H4 (cell line): ENCODE measurements around the gene MSI2. TPM values are rescaled to one million over a fixed set of nuclear protein-coding genes. Genes with fewer than 3 reads are reported as not detected.

Experiments used
- DNase-seq: peaks from one replicate; pipeline ENCODE4 v3.0.0-alpha.2; 2015; ENCODE audit warnings: low spot score
- total RNA-seq: library from RNA; depleted of rRNA; stranded (reverse); fragments of >200 nt; shearing (Covaris generic); gene quantifications from 2 replicates; pipeline ENCODE4 v1.2.3, GENCODE V29; 2014

MSI2 gene
- total RNA-seq, 1 experiment from 2014 or later = 27.7 TPM

DNA sequence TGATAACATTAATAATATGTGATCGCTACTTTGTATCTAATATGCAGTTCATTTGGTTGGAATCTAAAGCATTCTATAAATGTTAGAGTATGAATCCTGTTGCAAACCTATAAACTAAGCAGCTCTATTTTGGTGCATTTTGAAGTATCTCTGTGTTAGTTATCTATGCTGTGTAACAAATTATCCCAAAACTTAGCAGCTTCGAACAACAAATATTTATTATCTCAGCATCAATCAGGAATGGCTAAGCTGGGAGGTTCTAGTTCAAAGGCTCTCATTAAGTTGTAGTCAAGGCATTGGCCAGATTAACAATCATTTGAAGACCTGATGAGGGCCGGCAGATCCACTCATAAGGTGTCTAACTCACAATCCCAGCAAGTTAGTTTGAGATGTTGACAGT lies 10.1 kb upstream of the MSI2 start:
- no peak for DNase-seq

DNA sequence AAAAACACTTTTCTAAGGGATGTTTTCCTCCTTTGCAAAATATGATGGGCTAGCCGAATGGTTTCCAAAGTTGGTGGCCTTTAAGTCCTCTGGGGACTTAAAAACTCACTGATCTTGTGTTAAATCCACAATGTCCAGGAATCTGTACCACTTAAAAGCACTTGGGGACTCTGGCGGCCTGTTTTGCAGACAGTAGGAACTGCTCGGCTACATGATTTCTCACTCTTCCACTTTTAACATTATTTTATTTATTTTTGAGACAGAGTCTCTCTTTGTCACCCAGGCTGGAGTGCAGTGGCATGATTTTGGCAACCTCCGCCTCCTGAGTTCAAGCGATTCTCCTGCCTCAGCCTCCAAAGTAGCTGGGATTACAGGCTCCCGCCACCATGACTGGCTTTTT lies 9.1 kb upstream of the MSI2 start:
- DNase-seq = no peak

DNA sequence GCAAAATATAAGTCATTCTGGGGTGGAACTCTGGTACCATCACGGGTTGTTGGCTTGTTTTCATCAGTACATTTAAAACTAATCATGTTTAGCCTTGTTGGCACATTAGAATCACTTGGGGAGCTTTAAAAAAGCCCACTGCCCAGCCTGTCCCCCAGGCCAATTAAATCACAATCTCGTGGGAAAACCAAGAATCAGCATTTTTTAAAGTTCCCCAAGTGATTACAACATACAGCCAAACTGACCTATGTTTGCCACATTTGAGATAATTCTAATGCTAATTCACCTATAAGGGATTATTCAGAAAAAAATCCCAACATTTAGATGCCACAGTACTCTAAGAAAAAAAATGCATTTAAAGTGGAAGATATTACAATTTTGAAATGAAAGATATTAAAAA lies 8.4 kb upstream of the MSI2 start:
- DNase-seq = no peak

DNA sequence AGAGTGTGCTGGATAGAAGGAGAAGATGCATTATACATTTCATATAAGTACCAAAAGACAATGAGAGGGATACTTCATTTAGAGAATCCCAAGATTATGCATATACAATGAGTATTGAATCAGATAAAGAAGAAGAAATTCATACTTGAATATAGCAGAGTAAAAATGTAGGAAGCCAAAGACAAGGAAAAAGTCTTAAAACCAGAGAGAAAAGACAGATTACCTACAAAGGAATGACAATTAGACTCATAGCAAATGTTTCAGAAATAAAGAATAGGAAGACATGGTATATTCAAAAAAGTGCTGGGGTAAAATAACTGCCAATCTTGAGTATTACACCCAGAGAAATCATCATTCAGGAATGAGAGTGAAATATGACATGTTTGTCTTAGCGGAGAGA lies 6.8 kb upstream of the MSI2 start:
- no peak for DNase-seq

DNA sequence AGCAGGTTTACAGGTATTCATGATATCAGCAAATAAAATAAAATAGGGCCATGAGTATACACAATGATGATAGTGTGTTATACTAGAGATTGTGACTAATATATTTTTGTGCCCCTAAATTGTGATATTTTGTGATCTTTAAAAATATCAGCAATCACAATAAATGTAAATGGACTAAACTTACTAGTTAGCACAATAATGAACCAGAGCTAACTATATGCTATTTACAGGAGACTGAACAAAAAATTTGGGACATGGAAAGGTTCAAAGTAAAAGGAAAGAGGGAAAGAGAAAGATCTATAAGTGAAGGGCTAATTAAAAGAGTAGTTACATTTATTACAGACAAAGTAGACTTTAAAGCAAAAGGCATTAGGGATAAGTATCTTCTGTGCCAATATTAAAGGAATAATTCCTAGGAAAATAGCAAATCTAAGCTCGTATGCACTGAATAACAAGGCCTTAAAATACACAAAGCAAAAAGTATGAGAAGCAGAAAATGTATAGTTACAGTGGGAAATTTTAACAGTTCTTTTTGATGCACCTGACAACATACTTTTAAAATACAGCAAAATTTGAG lies 5.0 kb upstream of the MSI2 start:
- no peak for DNase-seq

DNA sequence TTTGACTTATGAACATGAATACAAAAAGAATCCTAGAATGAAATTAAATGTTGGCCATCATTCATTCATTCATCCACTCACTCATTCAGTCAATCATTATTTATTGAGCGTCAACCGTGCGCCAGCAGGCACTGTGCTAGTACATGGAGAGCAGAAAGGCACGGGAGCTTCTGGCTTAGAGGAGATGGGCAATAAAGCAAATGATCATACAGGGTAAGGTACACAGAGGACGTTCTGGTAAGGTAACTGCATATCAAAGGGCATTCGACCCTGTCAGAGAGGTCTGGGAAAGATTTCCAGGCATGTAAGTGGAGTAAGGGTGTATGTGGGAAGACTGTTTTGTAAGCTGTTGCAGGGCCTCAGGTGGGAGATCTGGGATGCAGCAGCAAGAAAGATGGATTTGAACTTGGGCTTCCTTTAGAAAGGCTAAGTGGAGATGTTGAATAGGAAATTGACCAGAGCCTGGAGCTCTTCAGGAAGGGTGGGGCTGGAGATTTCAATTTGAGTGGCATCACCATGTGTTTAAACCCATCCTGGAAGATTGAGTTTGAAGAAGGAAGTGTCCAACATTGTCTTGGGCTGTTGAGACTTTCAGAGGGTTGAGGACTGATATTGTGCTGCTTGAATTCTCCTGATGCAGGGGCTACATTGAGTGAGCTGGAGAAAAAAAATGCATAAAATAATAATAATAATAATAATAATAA lies 2.8 kb upstream of the MSI2 start:
- no peak for DNase-seq

DNA sequence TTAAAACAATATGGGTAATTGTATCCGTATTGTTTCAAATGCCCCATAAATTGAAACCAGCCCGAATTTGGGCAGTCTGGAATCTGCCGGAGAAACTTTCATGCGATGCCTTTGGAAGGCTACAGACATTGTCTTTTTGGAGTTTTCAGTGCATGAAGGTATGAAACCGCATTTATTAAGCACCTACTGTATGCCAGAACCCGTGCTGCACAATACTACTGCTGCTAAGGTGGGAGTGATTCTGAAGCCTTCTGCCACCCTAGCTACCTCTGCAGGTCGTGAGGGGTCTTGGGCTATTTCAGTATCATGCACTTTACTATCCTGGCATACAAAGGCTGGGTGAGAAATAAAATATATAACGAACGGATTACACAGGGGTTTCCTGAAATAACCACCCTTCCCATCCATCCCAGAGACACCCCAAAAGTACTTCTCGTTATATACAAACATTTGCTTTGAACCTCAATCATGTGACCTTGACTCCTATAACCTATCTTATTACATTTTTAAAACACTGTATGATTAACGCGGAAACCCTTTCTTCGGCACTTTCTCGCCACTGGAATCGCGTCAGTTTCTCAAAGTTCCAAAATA lies 1.0 kb upstream of the MSI2 start:
- DNase-seq = no peak

DNA sequence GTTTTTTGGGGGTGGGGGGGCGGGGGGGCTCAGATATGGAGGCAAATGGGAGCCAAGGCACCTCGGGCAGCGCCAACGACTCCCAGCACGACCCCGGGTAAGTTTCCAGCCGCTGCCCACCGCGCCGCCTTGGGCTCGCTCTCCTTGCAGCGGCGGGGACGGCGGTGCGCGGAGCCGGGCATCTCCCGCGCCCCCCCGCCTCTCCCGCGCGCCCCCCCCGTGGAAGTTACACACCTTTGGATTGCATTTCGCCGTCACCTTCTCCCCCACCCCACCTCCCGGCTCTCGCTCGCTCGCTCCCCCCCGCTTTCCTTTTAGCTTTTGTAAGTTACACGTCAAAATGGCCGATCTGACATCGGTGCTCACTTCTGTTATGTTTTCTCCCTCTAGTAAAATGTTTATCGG lies 387 bp downstream of the MSI2 start:
- no peak for DNase-seq

DNA sequence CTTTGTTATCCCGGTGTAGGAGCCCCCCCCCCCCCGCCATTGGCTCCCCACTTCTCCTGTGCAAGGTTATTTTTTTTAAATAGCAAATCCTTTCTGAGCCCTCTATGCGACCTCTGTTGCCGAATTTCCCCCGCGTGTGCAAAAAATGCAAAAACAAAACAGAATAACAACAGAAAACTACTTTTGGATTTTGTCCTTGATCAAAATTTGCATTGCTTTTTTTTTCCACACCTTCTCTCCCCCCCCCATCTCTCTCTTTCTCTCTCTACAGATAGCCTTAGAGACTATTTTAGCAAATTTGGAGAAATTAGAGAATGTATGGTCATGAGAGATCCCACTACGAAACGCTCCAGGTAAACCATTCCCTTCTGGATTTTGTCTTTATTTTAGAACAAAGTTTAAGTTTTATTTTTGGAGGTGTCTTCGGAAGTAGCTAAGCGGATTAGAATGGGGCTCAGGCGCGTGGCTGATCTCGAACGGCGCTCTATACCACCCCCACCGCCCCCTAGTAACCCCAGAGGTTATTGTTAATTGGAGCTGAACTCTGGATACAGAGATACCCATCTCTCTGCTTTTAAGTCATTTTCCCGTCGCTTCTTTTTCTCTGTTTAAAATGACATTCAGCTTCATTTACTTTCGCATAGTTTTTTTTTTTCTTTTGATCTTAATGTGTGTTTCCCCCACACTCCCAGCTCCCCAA lies 1.0 kb downstream of the MSI2 start:
- DNase-seq = no peak

DNA sequence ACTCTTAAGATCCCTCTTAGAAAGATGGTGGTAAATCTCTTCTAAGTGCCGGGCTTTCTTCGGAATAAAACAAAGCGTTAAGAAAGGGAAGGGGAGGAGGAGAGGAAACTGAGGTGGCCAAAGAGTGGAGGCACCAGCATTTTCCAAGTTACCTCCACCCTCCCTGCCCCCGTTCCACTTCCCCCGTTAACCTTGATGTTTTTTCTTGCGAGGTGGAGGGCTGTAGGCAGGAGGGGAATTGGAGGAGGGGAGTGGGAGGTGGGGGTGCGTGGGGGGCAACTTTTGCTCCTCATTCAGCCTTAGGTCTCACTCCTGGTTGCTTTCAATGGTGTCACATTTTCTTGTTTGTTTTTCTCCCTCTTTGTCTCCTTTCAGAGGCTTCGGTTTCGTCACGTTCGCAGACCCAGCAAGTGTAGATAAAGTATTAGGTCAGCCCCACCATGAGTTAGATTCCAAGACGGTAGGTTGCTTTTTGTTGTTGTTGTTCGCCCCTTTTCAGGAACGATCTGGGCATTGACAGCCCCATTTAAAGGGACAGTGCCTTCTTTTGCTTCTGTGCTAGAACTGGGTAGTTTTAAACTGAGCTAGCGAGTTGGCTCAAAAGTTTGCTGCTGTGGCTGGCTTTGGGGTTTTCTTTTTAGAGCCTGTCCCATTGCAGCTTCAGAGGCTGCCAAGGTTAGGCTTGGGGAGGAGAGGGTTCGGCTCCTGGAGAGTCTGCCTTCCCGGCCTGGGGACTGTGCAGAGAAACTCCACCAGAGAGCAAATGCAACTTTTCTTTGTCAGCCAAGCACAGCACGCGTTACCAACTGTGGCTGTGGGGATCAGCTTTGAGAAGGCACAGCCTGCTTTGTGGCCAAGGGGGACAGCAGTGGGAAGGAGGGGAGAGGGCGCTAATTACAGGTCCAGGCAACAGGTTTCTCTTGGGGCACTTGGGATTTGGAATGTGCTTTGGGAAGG lies 1.9 kb downstream of the MSI2 start:
- DNase-seq = no peak

DNA sequence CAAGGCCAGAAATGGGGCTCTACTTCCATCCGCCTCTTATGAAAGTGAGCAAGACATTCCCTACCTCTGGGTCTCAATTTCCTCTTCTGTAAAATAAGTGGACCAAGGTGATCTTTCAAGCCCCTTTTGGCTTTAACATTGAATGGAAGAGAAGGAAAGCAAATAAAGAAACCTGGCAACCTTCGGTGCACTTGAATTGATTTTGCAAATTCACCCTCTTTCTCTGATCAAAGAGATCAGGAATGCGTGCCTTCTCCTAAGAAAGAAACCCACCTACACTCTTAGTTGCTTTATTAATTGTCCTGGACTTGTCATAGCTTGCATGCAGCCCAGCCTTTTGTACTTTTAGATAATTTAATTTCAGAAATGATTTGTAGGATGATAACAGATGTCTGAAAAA lies 3.0 kb downstream of the MSI2 start:
- no peak for DNase-seq

DNA sequence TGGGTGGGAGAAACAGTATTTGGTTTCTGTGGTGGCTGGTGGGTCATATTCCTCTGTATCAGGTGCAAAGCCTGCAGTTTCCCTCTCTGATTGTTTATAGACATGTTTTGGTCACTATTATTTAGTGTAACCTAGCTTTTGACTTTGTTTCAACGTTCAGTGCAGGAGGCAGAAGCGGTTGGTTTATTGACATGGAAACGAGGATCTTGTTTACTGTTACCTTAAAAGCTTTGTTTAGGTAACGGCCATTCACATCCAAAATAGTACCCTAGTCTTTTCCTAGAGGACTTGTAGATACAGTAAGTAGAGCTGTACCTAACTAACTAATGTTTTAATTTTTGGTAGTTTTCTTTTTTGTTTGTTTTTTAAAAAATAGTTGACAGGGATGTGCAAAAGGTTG lies 3.5 kb downstream of the MSI2 start:
- DNase-seq = no peak

DNA sequence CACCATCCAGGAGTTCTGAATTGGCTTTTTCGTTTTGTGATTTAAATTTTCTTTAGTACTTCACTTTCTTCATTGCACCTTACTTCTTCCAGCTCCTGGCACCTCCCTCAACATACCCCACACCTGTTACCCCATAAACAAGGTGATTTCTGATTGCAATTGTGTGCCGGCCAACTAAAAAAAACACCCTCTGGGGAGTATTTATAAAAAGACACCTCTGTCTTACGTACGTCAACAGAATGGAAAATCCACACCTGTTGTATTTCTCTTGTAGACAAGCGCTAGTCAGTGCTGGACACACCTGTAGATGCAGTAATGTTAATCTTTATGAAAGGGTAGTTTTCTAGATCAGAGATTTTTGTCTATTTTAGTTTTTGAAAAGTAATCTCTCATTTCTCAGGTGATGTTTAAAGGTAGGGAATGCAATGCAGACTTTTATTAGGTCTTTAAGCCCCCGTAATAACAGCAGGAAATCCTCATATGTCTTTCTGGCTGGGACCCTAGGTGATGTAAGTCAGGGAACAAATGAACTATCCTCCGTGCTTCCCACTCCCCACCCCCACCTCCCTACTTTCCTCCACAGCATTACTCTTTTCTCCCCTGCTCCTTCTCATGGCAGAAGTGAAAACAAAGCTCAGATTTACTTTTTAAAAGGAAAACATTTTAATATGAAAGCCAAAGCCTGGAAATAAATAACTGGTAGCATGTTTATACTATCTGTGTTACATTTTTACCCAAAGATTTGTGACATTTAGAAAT lies 4.2 kb downstream of the MSI2 start:
- no peak for DNase-seq

DNA sequence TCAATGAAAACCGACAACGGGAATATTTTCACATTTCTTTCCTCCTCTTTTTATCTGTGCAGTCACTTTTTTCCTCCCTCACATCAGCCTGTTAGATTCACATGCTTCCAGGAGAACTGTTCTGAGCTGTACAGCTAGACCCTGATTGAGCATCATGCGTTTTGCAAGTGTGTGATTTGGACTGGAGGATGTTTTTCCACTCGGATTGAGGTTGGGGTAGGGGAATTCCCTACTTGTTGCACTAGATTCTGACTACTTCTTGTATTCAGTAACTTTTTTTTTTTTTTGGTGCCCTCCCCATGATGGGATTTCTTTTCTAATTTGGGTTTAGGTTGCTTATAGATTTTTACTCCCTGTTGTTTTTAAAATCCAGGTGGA lies 4.8 kb downstream of the MSI2 start:
- no peak for DNase-seq

DNA sequence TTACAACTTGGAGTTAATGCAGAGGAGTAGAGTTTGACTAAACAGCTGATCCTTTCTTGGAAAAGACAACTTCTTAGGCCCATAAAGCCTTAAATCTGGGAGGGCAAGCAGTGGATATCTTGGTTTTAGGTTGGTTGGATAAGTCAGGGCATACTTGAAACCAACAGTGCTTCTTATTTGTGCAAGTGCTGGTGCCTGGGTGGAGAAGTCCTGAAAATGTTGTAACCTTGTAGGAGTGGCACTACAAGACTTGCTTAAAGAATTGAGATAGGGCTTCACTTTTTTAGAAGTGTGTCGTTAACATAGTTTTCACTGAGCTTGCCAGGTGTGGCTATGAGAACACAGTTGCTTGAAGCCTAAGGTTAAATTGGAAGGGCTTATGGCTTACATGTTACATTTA lies 6.2 kb downstream of the MSI2 start:
- DNase-seq = no peak

DNA sequence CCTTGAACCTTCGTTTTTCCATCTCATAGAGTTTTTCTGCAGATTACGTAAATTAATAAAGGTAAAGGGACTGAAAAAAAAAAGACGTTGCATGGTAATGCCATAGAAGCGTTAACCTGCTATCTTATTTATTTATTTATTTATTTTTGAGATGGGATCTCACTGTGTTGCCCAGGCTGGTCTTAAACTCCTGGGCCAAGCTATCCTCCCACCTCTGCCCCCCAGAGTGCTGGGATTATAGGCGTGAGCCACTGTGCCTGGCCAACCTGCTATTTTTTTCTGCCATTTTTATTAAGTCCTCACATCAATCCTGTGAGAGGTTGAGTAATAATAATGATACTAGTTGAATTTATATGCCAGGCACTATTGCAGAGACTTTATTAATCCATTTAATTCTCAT lies 7.9 kb downstream of the MSI2 start:
- no peak for DNase-seq

DNA sequence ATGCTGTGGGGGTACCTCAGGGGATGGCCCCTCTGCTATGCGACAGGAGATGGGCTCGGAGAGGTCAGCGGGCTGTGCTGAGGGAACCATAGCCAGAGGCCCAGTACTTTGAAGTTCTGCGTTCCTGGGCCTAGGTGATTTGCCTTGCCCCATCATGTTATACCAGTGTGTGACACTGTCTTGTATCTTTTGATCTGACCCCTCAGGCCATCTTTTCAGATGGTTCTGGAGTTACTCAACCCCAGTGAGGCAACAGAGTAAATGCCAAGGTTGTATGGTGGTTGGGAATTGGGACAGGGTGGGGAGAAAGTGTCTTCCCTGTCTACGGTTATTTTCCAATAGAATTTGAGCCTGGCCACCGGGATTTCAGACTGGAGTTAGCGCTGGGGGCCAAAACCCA lies 8.5 kb downstream of the MSI2 start:
- DNase-seq = no peak

DNA sequence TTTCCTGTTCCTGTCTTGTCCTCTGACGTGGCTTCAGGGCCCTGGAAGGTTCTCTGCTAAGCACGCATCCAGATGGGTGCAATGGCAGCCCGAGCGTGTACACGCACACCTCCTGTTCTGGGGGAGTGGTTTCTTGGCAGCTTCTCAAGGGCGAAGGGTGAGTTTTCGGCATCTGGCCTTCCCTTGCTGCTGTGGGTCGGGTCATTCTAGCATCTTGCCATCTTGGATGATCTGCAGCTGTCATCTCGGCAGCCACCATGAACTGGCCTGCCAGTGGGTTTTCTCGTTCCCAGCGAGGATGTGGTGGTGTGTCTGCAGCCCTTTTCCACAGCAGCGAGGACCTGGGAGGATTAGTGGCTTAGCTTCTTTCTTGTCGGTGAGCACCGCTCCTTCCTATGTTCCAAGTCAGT lies 10.6 kb downstream of the MSI2 start:
- no peak for DNase-seq

DNA sequence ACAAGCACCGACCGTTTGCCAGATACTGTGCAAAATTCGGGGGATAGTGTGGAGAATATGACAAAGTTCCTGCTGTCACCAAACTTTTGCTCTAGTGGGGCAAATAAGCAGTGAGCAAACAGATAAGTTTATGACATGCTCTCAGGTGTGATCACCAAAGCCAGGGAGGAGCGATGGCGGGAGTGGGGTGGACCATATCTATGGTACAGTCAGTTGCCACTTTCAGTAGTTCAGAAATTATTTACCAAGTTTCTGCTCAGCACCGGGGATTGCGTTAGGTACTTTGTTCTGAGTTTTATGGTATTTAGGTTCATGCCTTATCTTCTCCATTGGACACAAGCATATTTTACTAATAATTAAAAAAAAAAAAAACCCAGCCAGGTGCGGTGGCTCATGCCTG lies 11.9 kb downstream of the MSI2 start:
- DNase-seq = no peak

DNA sequence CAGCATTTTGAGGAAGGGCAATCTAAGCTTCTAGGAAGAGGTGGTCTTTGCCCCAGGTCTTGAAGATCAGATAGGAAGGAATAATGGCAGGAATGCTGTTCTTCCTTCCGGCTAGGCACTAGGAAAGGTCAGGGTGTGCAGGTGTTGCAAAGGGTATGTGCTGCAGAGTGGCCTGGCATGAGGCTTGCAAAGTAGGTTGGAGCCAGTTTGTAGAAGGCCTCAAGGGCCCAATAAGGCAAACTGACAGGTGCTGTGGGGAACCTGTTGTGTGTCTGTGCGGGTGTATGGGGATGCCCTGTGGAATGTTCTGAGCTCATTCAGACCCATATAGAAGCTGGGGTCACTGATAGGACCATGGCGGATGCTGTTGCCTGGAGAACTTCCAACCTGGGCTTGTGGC lies 12.7 kb downstream of the MSI2 start:
- no peak for DNase-seq

DNA sequence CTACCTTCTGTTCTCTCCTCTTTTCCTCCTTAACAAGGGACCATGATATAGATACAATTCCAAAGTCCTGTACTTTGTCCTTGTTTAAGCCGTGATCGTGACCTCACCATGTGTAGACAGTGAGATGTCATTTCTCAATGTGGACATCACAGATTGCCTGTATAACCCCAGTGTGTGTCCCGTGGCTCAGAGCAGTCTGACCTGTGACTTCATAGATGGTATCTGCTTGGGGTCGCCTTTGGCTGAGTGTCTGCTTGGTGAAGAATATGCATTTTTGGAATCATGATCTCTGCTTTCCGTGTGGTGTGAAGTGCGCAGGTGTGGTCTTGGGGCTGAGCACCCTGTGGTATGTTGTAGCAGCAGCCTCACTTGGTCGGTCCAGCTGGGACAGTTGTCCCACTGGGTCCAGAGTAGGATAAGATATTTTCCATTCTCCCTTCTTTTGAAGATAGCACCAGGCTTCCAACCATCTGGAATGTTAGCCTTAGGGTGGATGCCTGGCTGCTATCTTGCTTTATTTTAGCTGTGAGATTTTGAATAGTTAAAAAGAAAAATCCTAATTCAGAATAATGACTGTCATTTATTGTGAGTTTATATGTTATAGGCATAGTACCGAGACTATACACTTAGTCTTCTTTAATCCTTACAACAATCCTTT lies 13.4 kb downstream of the MSI2 start:
- DNase-seq = no peak
